T-helper 17 cell (primary cell): ENCODE measurements around the gene LYRM7. TPM values are rescaled to one million over a fixed set of nuclear protein-coding genes. Genes with fewer than 3 reads are reported as not detected.
A peak's percentile ranks its signal among the peaks of the same experiment; 100 is the strongest.
"Not testable (repeated sequence)": the region's sequence is repeated elsewhere in the genome, so short reads cannot be mapped to it uniquely, and the experiment has no call there.

Source experiments
- ATAC-seq: fragments of 150-1000 bp; cut with Tn5 transposase; 2 replicates; pipeline ENCODE4 v1.10.0; 2021; ENCODE audit warnings: mild to moderate bottlenecking, moderate library complexity
- DNase-seq, 3 donors: peaks; one replicate each; pipeline versions ENCODE4 v3.0.0 to v3.0.0-alpha.2; 2020 to 2021
- H3K9me3 ChIP-seq: one replicate; pipeline ENCODE4 v1.7.0; 2013; ENCODE audit warnings: low read length, mild to moderate bottlenecking; ENCODE audit not compliant: control insufficient read depth, poor library complexity, severe bottlenecking
- H3K27ac Mint-ChIP-seq: one replicate; pipeline ENCODE4 v1.8.0; 2022; ENCODE audit warnings: mild to moderate bottlenecking, moderate library complexity, mixed read lengths
- H3K27me3 Mint-ChIP-seq: one replicate; pipeline ENCODE4 v1.8.0; 2022; ENCODE audit warnings: mixed read lengths
- H3K36me3 Mint-ChIP-seq: one replicate; pipeline ENCODE4 v1.8.0; 2022; ENCODE audit warnings: low read depth, mixed read lengths
- H3K4me1 Mint-ChIP-seq: one replicate; pipeline ENCODE4 v1.8.0; 2022; ENCODE audit warnings: mild to moderate bottlenecking, mixed read lengths
- H3K4me3 Mint-ChIP-seq: one replicate; pipeline ENCODE4 v1.8.0; 2022; ENCODE audit warnings: mild to moderate bottlenecking, moderate library complexity, mixed read lengths
- total RNA-seq, 4 donors: library from RNA in 2 of 4; stranded (reverse) in 2 of 4; gene quantifications; one replicate each; pipeline ENCODE4 v1.2.3 and lab custom pipeline; 2022 to 2026

LYRM7 gene
- total RNA-seq, 2 donors from 2014 or later, result 8.1 to 9.7 TPM

- no peaks in the 10 kb centered on the region for H3K27me3 Mint-ChIP-seq
- H3K9me3 ChIP-seq, result no peaks in the 10 kb centered on the region
- peak overlapping the region; percentile 29 for H3K27ac Mint-ChIP-seq
- peaks cover 5% of the 10 kb centered on the region for H3K36me3 Mint-ChIP-seq
- H3K4me1 Mint-ChIP-seq, result peaks cover 5% of the 10 kb centered on the region
- ATAC-seq (no peak), DNase-seq (no peak)
- no peak overlapping the region for H3K4me3 Mint-ChIP-seq
Measured at GRCh38 chr5:131193106-131193505, 22.4 kb downstream of the LYRM7 start.

DNA sequence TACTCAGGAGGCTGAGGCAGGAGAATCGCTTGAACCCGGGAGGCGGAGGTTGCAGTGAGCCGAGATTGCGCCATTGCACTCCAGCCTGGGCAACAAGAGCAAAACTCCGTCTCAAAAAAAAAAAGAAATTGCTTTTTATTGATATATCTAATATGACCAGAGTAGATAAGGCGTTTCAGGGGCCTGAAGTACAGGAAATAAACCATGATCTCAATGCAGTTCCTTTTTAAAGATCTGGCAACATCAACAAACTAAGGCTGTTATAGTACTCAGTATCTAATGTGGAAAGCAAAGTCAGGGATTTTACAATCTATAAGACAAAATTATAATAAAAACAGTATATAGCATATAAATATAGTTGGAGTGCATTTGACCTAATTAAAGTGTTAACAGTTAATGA, 23.2 kb downstream of the LYRM7 start:
- DNase-seq, H3K9me3 ChIP-seq, H3K4me3 Mint-ChIP-seq, ATAC-seq, H3K4me1 Mint-ChIP-seq, H3K27ac Mint-ChIP-seq, H3K27me3 Mint-ChIP-seq, H3K36me3 Mint-ChIP-seq: not testable (repeated sequence)

DNA sequence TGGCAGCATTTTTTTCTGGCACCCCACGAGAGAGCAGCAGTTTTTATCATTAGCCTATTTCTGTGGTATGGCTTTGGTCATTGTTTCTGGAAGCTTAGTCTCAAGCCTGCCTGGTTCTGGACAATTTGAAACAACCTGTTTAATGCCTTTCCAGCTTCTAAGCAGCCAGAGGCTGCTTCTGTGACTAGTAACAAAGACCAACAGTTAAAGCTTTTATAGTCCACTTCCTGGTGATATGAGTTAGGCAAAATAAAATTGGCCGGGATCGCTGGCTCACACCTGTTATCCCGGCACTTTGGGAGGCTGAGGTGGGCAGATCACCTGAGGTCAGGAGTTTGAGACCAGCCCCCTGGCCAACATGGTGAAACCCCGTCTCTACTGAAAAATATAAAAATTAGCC, 24.0 kb downstream of the LYRM7 start:
- DNase-seq (no peak), ATAC-seq (no peak)
- H3K9me3 ChIP-seq, result no peaks in the 10 kb centered on the region
- peaks cover 5% of the 10 kb centered on the region for H3K4me1 Mint-ChIP-seq
- H3K36me3 Mint-ChIP-seq, result peaks cover 3% of the 10 kb centered on the region
- no peak overlapping the region for H3K27ac Mint-ChIP-seq
- H3K27me3 Mint-ChIP-seq, result no peaks in the 10 kb centered on the region
- no peak overlapping the region for H3K4me3 Mint-ChIP-seq

DNA sequence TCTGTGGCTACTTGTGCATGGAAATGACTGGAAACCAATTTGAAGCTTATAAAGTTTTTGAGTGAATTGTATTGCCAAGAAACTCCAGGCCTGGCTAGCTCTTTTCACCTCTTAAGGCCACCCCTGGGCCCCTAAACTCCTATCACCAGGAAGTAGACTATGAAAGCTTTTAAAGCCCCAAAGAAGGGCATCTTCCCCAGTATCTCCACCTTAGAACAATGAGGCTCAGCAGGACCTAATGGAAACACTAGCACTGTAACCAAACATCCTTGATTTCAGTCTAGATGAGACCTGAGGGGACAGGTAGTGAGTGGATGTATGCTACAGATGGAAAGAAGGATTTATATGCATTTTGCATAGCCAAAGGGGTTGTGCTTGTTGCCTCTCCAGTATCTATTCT, 25.0 kb downstream of the LYRM7 start:
- ATAC-seq (no peak), DNase-seq (no peak)
- peaks cover 3% of the 10 kb centered on the region for H3K36me3 Mint-ChIP-seq
- H3K9me3 ChIP-seq, result no peaks in the 10 kb centered on the region
- H3K4me1 Mint-ChIP-seq, result peaks cover 5% of the 10 kb centered on the region
- no peak overlapping the region for H3K4me3 Mint-ChIP-seq
- no peaks in the 10 kb centered on the region for H3K27me3 Mint-ChIP-seq
- no peak overlapping the region for H3K27ac Mint-ChIP-seq

- ATAC-seq (no peak), DNase-seq (no peak)
- peaks cover 3% of the 10 kb centered on the region for H3K36me3 Mint-ChIP-seq
- no peaks in the 10 kb centered on the region for H3K9me3 ChIP-seq
- no peak overlapping the region for H3K4me3 Mint-ChIP-seq
- H3K27ac Mint-ChIP-seq, result no peak overlapping the region
- no peaks in the 10 kb centered on the region for H3K27me3 Mint-ChIP-seq
- peaks cover 5% of the 10 kb centered on the region for H3K4me1 Mint-ChIP-seq
Measured at GRCh38 chr5:131196331-131196730, 25.6 kb downstream of the LYRM7 start.

DNA sequence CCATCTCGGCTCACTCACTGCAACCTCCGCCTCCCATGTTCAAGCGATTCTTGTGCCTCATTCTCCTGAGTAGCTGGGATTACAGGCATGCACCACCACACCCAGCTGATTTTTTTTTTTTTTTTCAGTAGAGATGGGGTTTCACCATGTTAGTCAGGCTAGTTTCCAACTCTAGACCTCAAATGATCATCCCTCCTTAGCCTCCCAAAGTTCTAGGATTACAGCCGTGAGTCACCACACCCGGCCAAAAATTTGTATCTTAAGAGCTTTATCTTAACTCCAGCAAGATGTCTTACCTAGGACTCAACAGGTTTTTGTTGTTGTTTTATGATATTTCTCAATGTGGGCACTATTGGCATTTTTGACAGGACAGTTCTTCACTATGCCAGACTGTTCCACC, 27.9 kb downstream of the LYRM7 start:
- Mint-ChIP-seq H3K36me3 (no peaks in the 10 kb centered on the region), H3K27me3 (no peaks in the 10 kb centered on the region), H3K4me1 (no peaks in the 10 kb centered on the region), H3K4me3 (no peak overlapping the region), H3K27ac (no peak overlapping the region)
- ATAC-seq (no peak), DNase-seq (no peak)
- H3K9me3 ChIP-seq, result no peaks in the 10 kb centered on the region

GRCh38 chr5:131200560-131200959, 29.8 kb downstream of the LYRM7 start:
- H3K4me1 Mint-ChIP-seq, result no peaks in the 10 kb centered on the region
- no peak for DNase-seq
- H3K36me3 Mint-ChIP-seq, result no peaks in the 10 kb centered on the region
- no peaks in the 10 kb centered on the region for H3K9me3 ChIP-seq
- H3K4me3 Mint-ChIP-seq, result no peak overlapping the region
- H3K27me3 Mint-ChIP-seq, result no peaks in the 10 kb centered on the region
- no peak for ATAC-seq
- no peak overlapping the region for H3K27ac Mint-ChIP-seq

DNA sequence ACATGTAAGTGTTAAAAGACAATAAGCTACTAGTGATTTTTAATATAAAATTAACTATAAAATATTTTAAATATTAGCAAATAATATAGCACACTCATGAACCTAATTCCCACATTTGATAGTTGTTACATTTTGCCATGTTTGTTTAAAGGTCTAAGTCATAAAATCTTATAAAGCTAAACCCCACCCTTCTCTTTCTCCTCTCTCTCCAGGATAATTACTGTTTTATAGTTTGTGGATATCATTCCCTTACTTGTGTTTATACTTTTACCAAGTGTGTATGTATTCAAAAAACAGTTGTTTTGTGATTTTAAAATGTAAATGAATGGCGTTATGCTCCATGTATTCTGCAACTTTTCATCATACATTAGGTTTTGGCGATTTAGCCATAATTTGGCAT, 34.2 kb downstream of the LYRM7 start:
- DNase-seq (no peak), ATAC-seq (no peak)
- Mint-ChIP-seq H3K36me3 (no peaks in the 10 kb centered on the region), H3K27me3 (no peaks in the 10 kb centered on the region), H3K27ac (no peak overlapping the region), H3K4me1 (peaks cover 11% of the 10 kb centered on the region), H3K4me3 (no peak overlapping the region)
- no peaks in the 10 kb centered on the region for H3K9me3 ChIP-seq

DNA sequence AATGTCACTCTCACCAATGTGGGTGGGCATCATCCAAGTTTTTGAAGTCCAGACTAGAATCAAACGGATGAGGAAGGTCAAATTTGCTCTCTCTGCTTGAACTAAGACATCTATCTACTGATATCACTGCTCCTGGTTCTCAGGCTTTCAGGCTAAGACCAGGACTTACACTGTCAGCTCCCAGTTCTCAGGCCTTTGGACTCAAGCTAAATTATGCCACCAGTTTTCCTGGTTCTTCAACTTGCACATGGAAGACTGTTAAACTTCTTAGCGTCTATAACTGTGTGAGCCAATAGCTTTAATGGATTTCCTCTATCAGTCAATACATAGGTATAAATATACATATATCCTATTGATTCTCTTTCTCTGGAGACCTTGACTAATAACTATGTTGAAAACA, 35.3 kb downstream of the LYRM7 start:
- H3K27ac Mint-ChIP-seq, result peak overlapping the region; percentile 82
- peaks cover 17% of the 10 kb centered on the region for H3K4me1 Mint-ChIP-seq
- ATAC-seq (no peak), DNase-seq (no peak)
- no peaks in the 10 kb centered on the region for H3K27me3 Mint-ChIP-seq
- H3K9me3 ChIP-seq, result no peaks in the 10 kb centered on the region
- H3K36me3 Mint-ChIP-seq, result no peaks in the 10 kb centered on the region
- H3K4me3 Mint-ChIP-seq, result no peak overlapping the region

DNA sequence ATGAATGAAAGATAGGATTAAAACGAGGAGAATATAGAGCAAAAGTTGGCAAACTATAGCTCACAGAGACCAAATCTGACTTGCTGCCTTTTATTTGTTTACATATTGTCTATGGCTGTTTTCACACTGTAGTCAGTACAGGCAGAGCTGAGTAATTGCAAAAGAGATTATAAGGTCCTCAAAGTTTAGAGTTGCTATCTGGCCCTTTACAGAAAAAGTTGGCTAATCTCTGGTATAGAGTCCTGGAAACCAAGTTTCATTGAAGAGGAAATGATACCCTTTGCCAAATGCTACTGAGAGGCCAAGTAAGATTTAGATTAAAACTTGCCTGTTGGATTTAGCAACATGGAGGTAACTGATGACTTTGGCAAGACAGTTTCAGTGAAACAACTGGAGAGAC, 36.0 kb downstream of the LYRM7 start:
- Mint-ChIP-seq H3K4me1 (peaks cover 17% of the 10 kb centered on the region), H3K36me3 (no peaks in the 10 kb centered on the region)

DNA sequence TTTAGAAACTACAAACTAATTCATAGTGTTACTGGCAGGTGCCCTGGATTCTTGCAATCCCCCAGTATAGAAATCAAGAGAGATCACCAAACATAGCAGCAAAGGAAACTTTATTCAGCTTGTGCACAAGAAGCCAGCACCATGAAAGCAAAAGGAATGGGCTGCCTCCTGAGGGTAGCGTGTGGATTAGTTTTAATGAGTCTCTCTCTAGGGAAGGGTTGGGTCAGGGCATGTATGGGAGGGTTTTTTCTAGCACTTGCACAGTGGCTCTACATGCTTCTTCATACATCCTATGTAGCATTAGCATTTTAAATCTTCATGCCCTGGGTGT, 38.4 kb downstream of the LYRM7 start:
- H3K9me3 ChIP-seq, result no peaks in the 10 kb centered on the region
- Mint-ChIP-seq H3K4me3 (peak overlapping the region; percentile 84), H3K27ac (peak overlapping the region; percentile 97), H3K36me3 (no peaks in the 10 kb centered on the region), H3K27me3 (no peaks in the 10 kb centered on the region), H3K4me1 (peaks cover 19% of the 10 kb centered on the region)
- ATAC-seq (no peak), DNase-seq (no peak)

More for the DNA sequence above, 36.0 kb downstream of the LYRM7 start:
- Mint-ChIP-seq H3K27me3 (no peaks in the 10 kb centered on the region), H3K4me3 (no peak overlapping the region), H3K27ac (peak overlapping the region; percentile 82)
- ATAC-seq, result no peak
- DNase-seq, result no peak
- no peaks in the 10 kb centered on the region for H3K9me3 ChIP-seq

GRCh38 chr5:131209506-131210150, 38.9 kb downstream of the LYRM7 start:
- Mint-ChIP-seq H3K4me3 (peak overlapping the region; percentile 84), H3K27ac (peak overlapping the region; percentile 97), H3K27me3 (no peaks in the 10 kb centered on the region), H3K4me1 (peaks cover 22% of the 10 kb centered on the region), H3K36me3 (no peaks in the 10 kb centered on the region)
- peak; percentile 95 for ATAC-seq
- peak; percentile 9 to 16 (median 14) for DNase-seq
- H3K9me3 ChIP-seq, result no peaks in the 10 kb centered on the region

DNA sequence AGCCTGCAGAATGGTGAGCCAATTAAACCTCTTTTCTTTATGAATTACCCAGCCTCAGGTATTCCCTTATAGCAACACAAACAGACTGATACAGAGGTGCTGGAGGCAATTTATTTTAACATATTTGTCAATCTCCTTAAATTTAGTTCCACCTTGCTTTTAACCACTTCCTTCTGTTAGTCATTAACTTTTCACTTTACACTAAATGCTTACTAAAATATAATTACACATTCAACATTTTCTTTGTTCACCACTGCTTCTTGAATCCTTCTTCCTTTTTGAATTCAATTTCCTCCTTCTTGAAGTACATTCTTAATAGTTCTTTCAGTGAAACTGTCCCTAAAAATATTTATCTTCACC, 39.4 kb downstream of the LYRM7 start:
- DNase-seq, result no peak
- Mint-ChIP-seq H3K27me3 (no peaks in the 10 kb centered on the region), H3K4me1 (peaks cover 26% of the 10 kb centered on the region), H3K4me3 (peak overlapping the region; percentile 84), H3K36me3 (no peaks in the 10 kb centered on the region), H3K27ac (peak overlapping the region; percentile 97)
- no peaks in the 10 kb centered on the region for H3K9me3 ChIP-seq
- ATAC-seq, result no peak

DNA sequence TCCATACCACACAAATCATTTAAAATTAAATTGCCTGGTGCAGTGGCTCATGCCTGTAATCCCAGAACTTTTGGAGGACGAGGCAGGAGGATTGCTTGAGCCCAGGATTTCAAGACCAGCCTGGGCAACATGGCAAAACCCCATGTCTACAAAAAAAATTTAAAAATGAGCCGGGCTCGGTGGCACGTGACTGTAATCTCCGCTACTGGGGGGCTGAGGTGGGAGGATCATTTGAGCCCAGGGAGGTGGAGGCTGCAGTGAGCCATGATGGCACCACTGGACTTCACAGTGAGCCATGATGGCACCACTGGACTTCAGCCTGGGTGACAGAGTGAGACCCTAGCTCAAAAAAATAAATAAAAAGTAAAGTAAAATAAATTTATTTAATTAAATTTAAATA, 40.9 kb downstream of the LYRM7 start:
- H3K9me3 ChIP-seq, result no peaks in the 10 kb centered on the region
- Mint-ChIP-seq H3K27ac (peak overlapping the region; percentile 97), H3K4me1 (peaks cover 30% of the 10 kb centered on the region), H3K36me3 (no peaks in the 10 kb centered on the region), H3K27me3 (no peaks in the 10 kb centered on the region), H3K4me3 (no peak overlapping the region)
- ATAC-seq (no peak), DNase-seq (no peak)
